Fibroblast of lung (primary cell): ENCODE measurements around the gene GRIK2.

Experiments used
- EZH2 ChIP-seq: IDR thresholded peaks from 2 replicates; pipeline ENCODE4 v1.5.1; 2012; ENCODE audit warnings: low read length, control low read depth, mild to moderate bottlenecking; ENCODE audit errors: missing control alignments
- TF ChIP-seq, protein P1 (sequence below), 2 donors: IDR thresholded peaks in 1 of 2; conservative IDR thresholded peaks in 1 of 2; 1 replicate in 1 of 2; 2 replicates in 1 of 2; pipeline ENCODE4 v1.5.1; 2011 to 2012; ENCODE audit warnings: low read length in 2 of 2, control low read depth in 1 of 2, inconsistent platforms in 1 of 2, low read depth in 1 of 2, mild to moderate bottlenecking in 1 of 2

- no peak for TF ChIP-seq EZH2
- TF ChIP-seq, protein P1, sequence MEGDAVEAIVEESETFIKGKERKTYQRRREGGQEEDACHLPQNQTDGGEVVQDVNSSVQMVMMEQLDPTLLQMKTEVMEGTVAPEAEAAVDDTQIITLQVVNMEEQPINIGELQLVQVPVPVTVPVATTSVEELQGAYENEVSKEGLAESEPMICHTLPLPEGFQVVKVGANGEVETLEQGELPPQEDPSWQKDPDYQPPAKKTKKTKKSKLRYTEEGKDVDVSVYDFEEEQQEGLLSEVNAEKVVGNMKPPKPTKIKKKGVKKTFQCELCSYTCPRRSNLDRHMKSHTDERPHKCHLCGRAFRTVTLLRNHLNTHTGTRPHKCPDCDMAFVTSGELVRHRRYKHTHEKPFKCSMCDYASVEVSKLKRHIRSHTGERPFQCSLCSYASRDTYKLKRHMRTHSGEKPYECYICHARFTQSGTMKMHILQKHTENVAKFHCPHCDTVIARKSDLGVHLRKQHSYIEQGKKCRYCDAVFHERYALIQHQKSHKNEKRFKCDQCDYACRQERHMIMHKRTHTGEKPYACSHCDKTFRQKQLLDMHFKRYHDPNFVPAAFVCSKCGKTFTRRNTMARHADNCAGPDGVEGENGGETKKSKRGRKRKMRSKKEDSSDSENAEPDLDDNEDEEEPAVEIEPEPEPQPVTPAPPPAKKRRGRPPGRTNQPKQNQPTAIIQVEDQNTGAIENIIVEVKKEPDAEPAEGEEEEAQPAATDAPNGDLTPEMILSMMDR (conservative IDR thresholded peaks at IDR 0.05 in 1 of 2, IDR thresholded peaks at IDR 0.05 in 1 of 2; ENCODE audit: low read depth in 1 of 2, low read length in 2 of 2) = no peak
Measured at GRCh38 chr6:101728956-101729355, 335.4 kb downstream of the GRIK2 start.
